Left cardiac atrium (tissue), 4 donors: Measurements from ENCODE around the gene CDK7. TPM values are rescaled to one million over a fixed set of nuclear protein-coding genes. Genes with fewer than 3 reads are reported as not detected.
"Not testable (repeated sequence)": the region's sequence is repeated elsewhere in the genome, so short reads cannot be mapped to it uniquely, and the experiment has no call there.

Source experiments
- ATAC-seq, 2 donors: fragments of 200-7000 bp; cut with Tn5 transposase; one replicate each; pipeline ENCODE4 v1.9.1; 2020; ENCODE audit warnings: mild to moderate bottlenecking in 2 of 2, moderate library complexity in 2 of 2
- DNase-seq: peaks from one replicate; pipeline ENCODE4 v3.0.0-alpha.2; 2020
- intact Hi-C, 2 donors: fragments of 100-400 bp; cut with DNase I; formaldehyde crosslinking; loops; one replicate each; pipeline versions ENCODE4 v1.14.1 to v1.15.1; 2022 to 2023
- long read RNA-seq: library from polyadenylated mRNA; unstranded; transcript quantifications from one replicate; pipeline ENCODE4 v2.0.0, GENCODE V29; 2021
- total RNA-seq, 2 donors: library from RNA; stranded (reverse); fragmentation: NEBNext Ultra II Directional; extraction: Animal tissue kit (Norgen Biotek cat#: 25700); gene quantifications; one replicate each; pipeline ENCODE4 v1.2.1, GENCODE V29; 2021
- donor health status: DM: no; HTN: yes; CAD: no.
- donor health status: DM: no; HTN: yes; CAD: no; lungs with severe emphysema.
- donor health status: DM: yes; HTN: yes; CAD: no.
- donor health status: Dilated cardiomyopathy.

CDK7 gene
- total RNA-seq, result 10 to 100 TPM; 11.1 to 14.4 TPM
- long read RNA-seq, transcript CDK7-201 (12 exons, 1,439 nt), result major isoform, 5 of 7 reads
- long read RNA-seq, partial matches to known transcripts, result 0 of 7 reads
- long read RNA-seq, other reads (novel, unspliced or antisense), result 1 of 7 reads

DNA sequence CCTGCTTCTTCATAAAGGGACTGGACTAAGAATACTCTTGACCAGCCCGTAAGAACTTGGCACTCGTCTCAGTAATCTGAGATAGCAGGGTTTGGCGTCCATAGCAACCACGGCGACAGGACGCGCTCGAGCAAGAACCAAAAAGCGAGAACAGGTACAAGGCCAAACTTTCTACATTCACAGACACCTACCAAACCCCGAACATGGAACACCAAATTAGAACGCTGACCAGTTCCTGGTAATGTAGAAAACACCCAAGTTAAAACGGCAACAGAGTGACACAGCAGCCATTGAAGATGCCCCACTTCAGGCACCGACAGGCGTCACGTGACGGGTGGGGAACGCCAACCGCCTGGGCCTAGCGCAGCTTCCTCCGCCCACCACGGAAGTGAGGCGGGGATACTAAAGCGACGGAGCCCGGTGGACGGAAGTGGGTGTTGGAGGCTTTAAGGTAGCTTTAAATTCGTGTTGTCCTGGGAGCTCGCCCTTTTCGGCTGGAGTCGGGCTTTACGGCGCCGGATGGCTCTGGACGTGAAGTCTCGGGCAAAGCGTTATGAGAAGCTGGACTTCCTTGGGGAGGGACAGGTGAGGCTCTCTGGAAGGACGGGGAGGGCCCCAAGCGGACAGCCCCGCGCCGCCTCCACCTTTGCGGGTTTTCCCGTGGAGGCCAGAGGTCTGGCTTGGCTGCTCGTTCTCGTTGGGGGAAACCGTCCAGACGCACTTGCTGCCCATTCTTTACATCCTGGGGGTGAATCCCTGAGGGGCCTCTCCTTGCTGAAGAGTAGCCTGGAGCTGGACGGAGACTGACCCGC is at the start of gene CDK7:
CDK7 (plus strand) TSS at position 430 of the 812 bp plus-strand sequence; CDS start at position 520, 90 bp downstream.
- intact Hi-C loops, result loop anchor here in 1 of 2 donors (1.0 to 10.0 kb wide), 3 partner anchors 17 to 140 kb away; partner anchors contain the start of genes CENPH and SLC30A5
- DNase-seq, result peak; percentile 96
- ATAC-seq, result peak; percentile 100

DNA sequence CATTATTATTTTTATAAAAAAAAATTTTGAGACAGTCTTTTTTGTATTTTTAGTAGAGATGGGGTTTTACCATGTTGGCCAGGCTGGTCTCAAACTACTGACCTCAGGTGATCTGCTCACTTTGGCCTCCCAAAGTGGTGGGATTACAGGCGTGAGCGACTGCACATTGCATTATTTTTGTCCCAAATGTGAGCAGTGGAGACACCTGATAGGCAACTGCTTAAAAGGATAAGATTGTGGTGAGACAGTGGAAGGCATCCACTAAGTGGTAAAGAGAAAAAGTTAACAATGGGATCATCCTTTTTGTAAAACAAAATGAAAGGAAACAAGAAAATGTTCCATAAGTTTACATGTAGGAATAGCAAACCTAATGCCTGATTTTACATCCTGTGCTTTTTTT is 47.3 kb upstream of the CDK7 start:
- ATAC-seq, result no peak
- intact Hi-C loops, result loop anchor here in 1 of 2 donors (5.0 kb wide), 1 partner anchor 45 kb away; the partner anchor contains the start of gene CDK7
- no peak for DNase-seq

DNA sequence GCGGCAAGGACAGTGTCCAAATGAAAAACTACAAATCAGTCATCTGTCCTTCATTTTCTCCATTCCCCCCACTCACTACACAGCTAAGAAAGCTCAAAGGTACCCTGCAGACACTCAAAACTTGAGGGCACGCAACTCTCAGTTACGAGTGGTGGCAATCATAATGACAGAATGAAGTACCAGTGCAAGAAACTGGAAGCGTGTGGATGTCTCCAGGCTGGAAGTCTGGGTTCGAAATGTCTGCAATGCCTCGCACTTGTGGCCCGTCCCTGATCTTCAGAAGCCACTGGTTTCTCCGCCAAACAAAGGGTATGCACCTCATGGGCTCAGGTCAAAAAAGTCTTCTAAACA is 45.9 kb upstream of the CDK7 start:
- ATAC-seq (peak in 1 of 2 donors; percentile 22), DNase-seq (no peak)
- intact Hi-C loops, result loop anchor here in 1 of 2 donors (5.0 kb wide), 1 partner anchor 44 kb away; the partner anchor contains the start of gene CDK7

DNA sequence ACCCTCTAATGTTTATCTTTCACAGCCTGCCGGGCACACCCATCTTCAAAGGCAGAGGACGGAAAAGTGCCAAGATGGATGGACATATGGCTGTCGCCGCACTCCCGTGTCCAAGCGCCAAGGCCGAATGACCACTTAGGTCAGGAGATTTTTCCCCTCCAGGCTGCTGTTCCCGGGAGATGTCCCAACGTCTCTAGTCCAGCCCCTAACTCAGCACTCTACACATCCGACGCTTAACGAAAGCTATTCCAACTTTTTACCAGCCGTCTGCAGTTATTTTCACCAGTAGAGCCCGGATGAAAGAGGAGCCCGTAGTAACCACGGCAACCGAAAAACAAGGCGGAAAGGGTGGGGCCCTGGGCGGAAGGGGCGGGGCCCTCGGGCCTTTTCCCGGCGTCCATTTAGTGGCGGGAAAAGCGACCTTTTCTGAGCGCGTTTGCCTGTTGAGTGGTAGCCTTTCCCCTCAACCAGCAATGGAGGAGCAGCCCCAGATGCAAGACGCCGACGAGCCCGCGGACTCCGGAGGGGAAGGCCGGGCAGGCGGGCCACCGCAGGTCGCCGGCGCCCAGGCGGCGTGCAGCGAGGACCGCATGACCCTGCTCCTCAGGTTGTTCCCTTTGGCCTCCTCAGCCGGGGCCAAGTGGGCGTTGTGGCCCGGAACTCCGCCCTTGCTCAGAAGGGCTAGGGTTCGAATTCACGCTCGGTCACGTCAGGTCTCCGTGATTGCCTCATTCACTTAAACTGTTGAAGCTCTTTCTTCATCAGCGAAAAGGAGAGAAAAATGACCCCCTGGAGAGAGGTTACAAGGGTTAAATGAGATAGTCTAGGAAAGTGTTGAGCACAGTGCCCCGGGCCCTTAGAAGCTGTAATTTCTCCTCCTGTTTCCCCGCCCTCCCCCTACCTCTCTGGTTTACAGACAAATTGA is 45.3 kb upstream of the CDK7 start, which contains the start of gene CENPH:
CENPH (plus strand) TSS at position 422 of the 925 bp plus-strand sequence; CDS start at position 474, 52 bp downstream.
- DNase-seq, result peak; percentile 91
- ATAC-seq, result peak; percentile 100
- intact Hi-C loops, result loop anchor here in 1 of 2 donors (5.0 kb wide), 1 partner anchor 43 kb away; the partner anchor contains the start of gene CDK7

DNA sequence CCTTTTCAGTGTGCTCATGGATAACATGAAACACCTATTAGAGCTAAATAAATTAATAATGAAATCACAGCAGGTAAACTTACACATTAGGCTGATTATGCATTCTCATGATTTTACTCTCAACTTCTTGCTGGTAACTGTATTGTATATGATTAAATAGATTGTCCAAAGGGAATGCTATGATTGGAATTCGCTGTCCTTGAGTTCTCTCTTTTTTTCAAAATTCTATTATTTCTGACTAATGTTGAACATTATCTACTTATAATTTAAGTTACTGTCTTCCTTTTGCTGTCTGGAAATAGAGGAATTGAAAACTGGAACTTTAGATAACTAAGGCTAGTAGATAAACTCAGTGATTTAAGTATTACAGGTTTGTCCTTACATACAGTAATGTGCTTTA is 32.2 kb upstream of the CDK7 start:
- intact Hi-C loops, result no loop called here
- no peak for ATAC-seq
- DNase-seq, result no peak

DNA sequence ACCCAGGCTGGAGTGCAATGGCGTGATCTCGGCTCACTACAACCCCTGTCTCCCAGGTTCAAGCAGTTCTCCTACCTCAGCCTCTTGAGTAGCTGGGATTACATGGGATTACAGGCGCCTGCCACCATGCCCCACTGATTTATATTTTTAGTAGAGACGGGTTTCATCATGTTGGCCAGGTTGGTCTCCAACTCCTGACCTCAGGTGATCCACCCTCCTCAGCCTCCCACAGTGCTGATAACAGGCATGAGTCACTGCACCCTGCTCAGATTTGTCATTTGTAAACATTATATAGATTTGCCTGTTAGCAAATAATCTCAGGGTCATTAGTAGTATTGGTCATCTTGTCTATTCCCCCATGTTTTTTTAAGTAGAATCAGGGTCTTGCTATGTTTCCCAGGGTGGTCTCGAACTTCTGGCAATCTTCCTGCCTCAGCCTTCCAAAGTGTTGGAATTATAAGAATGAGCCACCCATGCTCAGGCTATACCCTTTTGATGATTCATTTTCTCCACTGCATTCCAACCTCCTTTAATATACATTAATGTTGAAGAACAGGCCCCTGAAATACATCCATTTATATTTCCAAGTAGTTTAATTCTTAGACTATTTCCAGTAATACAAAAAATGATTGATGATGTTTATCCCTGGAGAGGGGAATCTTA is 28.0 kb upstream of the CDK7 start:
- DNase-seq, result no peak
- ATAC-seq, result no peak
- intact Hi-C loops, result no loop called here

DNA sequence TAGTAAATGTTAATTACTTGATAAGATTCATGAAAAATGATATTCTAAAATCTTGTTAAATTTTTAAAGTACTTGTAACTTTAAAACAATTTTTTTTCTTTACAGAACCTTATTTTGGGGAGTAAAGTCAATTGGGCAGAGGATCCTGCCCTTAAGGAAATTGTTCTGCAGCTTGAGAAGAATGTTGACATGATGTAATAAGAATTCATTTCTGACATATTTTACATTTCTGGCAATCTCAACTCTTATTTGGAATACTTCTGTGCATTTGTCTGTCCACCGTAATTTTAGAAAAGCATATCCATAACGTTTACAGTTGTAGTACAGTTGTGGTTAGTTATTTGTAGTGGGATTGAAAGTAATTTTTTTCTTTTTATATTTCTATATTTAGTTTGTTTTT is 25.1 kb upstream of the CDK7 start:
- intact Hi-C loops, result loop anchor here in 1 of 2 donors (10.0 kb wide), 1 partner anchor 125 kb away; the partner anchor contains the start of gene CCDC125
- DNase-seq, result no peak
- no peak for ATAC-seq

GRCh38 chr5:69211200-69211599 is 23.5 kb upstream of the CDK7 start:
- no peak for ATAC-seq

DNA sequence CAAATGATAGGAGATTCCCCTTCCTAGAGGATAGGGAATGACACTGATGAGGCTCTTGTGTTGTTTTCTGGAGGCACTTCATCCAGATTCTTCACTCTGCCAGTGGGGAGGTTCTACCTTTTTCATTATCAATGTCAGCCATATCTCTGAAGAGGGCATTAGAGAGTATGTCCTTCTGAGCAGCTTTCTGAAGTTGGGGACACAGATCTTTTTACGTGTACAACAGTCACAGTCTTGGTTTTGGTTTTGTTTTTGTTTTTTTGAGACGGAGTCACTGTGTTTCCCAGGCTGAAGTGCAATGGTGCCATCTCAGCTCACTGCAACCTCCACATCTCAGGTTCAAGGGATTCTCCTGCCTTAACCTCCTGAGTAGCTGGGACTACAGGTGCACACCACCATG is 22.7 kb upstream of the CDK7 start:
- DNase-seq, result no peak
- intact Hi-C loops, result loop anchor here in 1 of 2 donors (10.0 kb wide), 1 partner anchor 123 kb away; the partner anchor contains the start of gene CCDC125
- no peak for ATAC-seq

More at GRCh38 chr5:69211200-69211599, 23.5 kb upstream of the CDK7 start:
- intact Hi-C loops, result loop anchor here in 1 of 2 donors (10.0 kb wide), 1 partner anchor 124 kb away; the partner anchor contains the start of gene CCDC125
- DNase-seq, result no peak

DNA sequence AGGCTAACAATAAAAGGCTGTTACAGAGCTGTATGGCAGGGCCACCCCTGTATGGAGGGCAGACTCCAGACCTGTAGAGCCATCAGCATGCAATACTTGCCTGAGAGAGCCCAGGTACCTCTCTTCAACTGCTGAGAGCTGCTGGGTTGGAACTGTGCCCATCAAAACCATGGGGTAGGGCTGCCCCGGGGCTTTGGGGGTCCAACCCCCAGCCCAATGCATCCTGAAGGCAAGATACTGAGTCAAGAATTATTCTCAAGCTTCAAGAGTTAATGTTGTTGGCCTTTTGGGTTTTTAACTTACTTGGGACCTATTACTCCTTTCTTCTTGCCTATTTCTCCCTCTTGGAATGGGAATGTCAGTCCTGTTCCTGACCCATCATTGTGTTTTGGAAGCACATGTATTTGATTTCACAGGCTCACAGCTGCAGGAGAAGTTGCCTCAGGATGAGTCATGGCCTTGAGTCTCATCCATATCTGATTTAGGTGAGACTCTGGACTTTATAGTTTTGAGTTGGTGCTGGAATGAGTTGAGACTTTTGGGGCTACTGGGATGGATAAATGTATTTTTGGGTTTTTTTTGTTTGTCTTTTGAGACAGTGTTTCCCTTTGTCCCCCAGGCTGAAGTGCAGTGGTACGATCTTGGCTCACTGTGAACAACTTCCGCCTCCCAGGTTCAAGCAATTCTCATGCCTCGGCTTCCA is 21.0 kb upstream of the CDK7 start:
- DNase-seq (no peak), ATAC-seq (no peak)
- intact Hi-C loops, result loop anchor here in 1 of 2 donors (10.0 kb wide), 1 partner anchor 121 kb away; the partner anchor contains the start of gene CCDC125

GRCh38 chr5:69217151-69217511 is 17.6 kb upstream of the CDK7 start:
- ATAC-seq, result no peak
- no peak for DNase-seq
- intact Hi-C loops, result loop anchor here in 1 of 2 donors (1.0 to 10.0 kb wide), 3 partner anchors 17 to 150 kb away; partner anchors contain the start of genes AK6, CCDC125, CDK7 and RAD17

GRCh38 chr5:69217548-69218526 is 16.8 kb upstream of the CDK7 start:
- peak; percentile 99 to 100 for ATAC-seq
- intact Hi-C loops, result loop anchor here in 1 of 2 donors (1.0 to 10.0 kb wide), 3 partner anchors 16 to 149 kb away; partner anchors contain the start of genes AK6, CCDC125, CDK7 and RAD17

DNA sequence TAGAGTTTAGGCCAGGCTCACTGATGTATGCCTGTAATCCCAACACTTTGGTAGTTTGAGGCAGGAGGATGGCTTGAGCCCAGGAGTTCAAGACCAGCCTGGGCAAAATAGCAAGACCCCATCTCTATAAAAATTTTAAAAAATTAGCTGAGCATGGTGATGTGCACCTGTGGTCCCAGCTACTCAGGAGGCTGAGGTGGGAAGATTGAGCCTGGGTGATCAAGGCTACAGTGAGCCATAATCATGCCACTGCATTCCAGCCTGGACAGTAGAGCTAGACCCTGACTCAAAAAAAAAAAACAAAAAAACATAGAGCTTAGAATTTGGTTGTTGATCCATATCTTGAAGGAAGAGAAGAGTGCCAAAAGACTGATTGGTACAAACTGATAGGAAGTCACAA is 14.7 kb upstream of the CDK7 start:
- intact Hi-C loops, result loop anchor here in 1 of 2 donors (5.0 to 10.0 kb wide), 2 partner anchors 115 to 147 kb away; partner anchors contain the start of genes AK6, CCDC125, RAD17 and TAF9
- DNase-seq (no peak), ATAC-seq (no peak)

More at GRCh38 chr5:69217548-69218526, 16.8 kb upstream of the CDK7 start:
- peak; percentile 98 for DNase-seq

DNA sequence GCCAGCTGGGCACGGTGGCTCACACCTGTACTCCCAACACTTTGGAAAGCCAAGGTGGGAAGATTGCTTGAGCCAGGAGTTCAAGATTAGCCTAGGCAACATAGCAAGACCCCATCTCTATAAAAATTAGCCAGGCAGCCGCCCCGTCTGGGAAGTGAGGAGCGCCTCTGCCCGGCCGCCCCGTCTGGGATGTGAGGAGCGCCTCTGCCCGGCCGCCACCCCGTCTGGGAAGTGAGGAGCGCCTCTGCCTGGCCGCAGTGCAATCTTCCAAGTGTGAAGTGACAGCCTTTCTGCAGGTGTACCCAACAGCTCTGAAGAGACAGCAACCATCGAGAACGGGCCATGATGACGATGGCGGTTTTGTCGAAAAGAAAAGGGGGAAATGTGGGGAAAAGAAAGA is 14.3 kb upstream of the CDK7 start:
- intact Hi-C loops, ATAC-seq, DNase-seq: not testable (repeated sequence)

DNA sequence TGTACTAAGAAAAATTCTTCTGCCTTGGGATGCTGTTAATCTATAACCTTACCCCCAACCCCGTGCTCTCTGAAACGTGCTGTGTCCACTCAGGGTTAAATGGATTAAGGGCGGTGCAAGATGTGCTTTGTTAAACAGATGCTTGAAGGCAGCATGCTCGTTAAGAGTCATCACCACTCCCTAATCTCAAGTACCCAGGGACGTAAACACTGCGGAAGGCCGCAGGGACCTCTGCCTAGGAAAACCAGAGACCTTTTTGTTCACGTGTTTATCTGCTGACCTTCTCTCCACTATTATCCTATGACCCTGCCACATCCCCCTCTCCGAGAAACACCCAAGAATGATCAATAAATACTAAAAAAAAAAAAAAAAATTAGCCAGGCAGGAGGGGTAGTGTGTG is 13.9 kb upstream of the CDK7 start:
- intact Hi-C loops, DNase-seq, ATAC-seq: not testable (repeated sequence)

DNA sequence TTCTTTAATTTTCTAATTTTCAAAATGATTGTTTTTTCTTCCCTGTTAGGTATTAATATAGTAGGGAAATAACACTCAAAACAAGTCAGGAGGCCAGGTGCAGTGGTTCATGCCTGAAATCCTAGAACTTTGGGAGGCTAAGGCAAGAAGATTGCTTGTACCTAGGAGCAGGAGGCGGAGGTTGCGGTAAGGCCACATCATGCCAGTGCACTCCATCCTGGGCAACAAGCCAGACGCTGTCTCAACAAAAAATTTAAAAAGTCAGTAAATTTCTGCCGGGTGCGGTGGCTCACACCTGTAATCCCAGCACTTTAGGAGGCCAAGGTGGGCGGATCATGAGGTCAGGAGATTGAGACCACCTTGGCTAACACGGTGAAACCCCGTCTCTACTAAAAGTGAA is 10.2 kb upstream of the CDK7 start:
- ATAC-seq (no peak), DNase-seq (no peak)
- intact Hi-C loops, result no loop called here
